NCI-H524 treated with DMSO at 0.1 percent for 48 hours (cell line): Measurements from ENCODE around the gene C15orf62.

Experiments used
- DNase-seq: peaks from one replicate; lab custom pipeline; 2025; lab: John Stamatoyannopoulos, UW

The C15orf62 gene, protein sequence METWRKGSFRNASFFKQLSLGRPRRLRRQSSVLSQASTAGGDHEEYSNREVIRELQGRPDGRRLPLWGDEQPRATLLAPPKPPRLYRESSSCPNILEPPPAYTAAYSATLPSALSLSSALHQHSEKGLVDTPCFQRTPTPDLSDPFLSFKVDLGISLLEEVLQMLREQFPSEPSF

DNA sequence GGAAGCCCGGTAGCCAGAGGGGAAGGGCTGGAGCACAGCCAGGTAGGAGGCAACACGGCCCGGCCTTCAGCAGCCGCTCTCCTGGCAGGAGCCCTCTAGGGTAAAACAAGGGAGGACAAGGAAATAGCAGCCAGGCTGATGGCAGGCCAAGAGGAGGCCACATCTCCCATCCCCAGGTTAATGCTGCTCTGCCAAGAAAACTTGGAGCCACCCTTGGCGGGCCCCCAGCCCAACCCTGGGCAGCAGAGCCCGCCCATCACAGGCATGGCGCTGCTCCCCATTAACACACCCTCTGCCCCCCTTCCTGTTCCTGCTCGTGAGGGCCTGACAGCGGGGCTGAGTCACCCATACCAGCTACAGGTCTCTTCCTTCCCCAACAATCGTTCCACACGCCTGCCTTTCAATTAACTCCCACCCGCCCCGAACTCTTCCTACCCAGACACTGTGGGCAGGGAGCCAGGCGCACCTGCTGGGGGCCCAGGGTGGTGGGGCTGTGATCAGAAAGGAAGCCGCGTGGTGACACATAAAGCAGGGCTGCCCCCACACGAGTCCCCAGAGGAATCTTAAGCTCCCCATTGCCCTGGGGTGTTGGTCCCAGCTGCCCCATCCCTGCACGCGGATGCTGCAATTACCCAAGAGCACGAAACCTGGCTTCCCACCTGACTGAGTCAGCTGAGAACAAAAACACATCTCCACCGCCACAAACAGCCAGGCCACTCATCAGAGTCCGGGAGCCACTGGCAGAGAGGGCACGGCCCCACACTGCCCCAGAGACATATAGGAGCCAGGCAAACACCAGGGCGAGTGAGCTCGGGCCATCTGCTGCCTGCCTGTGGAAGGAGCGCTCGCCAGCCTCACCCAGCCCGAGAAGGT is at the start of gene C15orf62:
Gene C15orf62, plus strand, starts transcription at position 707 of the 873 bp plus-strand sequence. CDS start 516 bp downstream, outside the sequence.
- peak; percentile 35 for DNase-seq

DNA sequence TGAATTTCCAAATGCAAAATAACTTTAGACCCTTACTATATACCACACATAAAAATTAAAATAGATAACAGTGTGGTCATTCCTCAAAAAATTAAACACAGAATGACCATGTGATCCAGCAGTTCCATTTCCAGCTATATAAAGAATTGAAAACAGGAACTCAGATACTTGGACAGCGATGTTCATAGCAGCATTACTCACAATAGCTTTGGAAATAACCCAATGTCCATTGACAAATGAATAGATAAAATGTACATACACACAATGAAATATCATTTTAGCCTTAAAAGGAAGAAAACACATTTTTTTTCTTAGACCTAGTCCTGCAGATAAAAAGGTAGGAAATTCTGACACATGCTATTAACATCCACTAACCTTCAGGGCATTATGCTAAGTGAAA is 48.1 kb upstream of the C15orf62 start:
- DNase-seq, result no peak

DNA sequence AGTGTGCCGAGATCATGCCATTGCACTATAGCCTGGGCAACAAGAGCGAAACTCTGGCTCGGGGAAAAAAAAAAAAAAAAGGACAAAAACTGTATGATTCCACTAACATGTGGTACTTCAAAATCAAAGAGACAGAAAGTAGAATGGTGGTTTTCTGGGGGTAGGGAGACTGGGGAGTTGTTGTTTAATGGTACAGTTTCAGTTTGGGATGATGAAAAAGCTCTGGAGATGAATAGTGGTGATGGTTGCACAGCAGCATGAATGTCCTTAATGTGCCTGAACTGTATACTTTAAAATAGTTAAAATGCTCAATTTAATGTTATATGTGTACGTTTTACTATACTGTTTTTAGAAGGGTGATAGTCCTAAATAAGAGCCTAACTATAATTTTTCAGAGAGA is 47.4 kb upstream of the C15orf62 start:
- DNase-seq, result no peak

DNA sequence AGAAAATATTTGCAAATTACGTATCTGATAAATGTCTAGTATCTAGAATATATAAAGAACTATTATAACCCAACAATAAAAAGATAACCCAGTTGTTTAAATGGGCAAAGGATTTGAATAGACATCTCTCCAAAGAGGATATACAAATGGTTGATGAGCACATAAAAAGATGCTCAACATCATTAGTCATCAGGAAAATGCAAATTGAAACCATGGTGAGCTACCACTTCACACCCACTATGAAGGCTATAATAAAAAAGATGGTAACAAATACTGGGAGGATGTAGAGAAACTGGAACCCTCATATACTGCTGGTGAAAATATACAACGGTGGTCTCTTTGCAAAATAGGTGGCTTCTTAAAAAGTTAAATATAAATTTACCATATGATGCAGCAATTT is 46.8 kb upstream of the C15orf62 start:
- DNase-seq, result no peak

DNA sequence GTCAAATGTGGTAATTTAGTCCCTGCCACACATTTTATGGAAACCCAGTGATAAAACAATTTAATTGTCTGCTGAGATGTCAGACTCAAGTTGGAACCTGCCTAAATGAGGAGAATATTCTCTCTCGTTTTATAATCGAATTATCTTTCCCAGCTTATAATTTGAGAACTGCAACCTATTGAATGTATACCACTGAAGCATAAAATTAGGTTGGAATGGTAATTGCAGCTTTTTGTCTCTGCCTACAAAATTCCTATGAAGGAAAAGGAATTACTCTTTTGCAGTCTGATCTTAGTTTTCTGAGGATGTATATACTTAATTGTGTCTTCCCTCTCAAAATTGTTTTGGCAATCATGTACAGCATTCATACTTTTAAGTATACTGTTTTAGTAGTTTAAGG is 45.9 kb upstream of the C15orf62 start:
- no peak for DNase-seq

DNA sequence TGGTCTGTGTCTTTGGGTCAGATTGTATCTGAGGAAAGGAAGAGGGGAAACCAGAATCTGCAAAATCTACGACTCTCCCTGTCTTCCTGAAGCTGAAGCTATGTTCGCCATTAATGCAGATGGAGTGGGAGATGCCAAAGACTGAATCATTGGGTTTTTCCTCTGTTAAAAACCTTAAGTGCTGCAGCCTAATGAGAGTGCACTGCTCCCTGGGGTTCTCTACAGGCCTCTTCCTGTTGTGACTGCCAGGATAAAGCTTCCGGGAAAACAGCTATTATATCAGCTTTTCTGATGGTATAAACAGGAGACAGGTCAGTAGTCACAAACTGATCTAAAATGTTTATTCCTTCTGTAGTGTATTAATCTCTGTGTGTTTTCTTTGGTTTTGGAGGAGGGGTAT is 38.7 kb upstream of the C15orf62 start:
- no peak for DNase-seq

DNA sequence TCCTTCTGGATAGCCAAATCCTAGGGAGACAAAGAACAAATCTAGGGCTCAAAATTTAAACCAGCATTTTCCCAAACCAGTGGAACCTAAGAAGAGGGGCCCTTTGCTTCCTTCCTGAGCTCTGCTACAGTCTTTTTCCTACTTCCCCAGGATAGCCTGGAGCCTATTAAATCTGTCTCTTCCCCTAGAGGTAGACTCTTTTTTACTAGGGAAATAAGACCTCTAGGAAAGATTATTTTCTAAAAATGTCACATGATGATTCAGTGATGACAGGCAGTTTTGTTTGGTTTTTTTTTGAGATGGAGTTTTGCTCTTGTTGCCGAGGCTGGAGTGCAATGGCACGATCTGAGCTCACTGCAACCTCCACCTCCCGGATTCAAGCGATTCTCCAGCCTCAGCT is 33.2 kb upstream of the C15orf62 start:
- DNase-seq, result no peak

DNA sequence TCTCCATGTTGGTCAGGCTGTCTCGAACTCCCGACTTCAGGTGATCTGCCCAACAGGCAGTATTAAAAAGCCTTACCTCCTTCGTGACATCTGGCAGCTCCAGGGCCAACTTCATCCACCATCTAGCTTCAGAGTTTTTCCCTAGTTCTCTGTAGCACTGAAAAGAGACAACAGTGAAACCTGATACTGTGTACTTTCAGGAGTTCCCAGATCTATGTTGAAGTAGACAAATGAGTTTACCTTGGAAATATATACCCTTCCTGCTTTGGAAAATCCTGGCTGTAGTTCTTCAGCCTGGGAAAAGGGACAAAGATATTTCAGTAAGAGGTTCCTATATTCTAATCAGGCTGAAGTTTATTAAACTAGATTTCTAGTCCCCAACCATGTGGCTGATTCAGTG is 32.7 kb upstream of the C15orf62 start:
- no peak for DNase-seq

DNA sequence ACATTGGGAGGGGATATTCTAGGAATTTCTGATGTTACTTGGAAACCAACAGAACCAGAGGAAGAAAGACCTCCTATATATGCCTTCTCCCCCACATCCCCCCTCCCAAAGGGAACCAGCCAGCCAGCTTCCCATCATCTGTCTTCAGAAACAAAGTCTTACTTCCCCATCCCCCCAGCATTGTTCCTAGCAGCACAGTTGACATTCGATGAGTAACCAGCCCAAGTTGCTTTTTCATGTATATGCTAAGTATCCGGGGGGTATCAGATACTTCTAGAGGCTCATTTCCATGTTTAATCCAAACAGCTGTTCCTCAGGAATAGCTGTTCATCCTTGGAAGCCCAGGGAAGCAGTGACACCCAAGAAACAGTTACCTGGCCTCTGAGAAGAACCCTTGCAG is 30.7 kb upstream of the C15orf62 start:
- DNase-seq, result no peak

DNA sequence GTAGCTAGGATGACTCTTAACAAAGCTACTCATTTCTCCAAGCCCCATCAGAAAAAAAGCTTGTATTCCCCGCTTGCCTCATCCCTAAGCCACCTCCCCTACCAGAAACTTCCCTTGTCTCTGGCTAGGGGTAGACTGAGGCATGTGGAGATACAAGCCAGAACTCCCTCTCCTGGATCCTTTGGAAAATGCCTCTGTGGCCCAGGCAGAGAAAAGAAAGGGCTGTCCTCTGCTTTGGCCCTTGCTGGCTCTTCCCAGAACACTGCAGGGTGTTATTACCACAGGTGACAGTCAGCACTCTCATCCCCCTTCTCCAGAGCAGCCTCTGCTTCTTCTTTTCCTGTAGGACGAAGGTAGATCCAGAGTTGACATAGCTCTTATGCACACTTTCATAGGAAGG is 29.9 kb upstream of the C15orf62 start:
- DNase-seq, result no peak

DNA sequence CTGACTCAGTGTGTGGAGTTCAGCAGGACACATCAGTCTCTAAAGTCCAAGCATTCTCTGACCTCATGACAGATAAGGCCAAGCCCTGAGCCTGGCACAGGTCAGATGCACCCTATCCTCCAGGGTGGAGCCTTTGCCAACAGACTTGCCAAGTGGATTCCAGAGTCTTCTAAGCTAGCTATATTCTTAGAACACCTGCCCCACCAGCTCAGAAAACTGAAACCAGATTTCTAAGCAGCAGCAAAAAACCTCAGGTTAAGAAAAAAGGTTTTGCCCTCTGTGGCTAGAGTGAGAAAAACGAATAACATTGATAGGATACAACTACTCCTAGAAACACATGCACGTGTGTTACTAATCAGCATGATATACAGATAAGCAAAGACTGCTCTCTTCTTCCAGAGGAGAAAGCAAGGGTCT is 26.3 kb upstream of the C15orf62 start:
- no peak for DNase-seq

DNA sequence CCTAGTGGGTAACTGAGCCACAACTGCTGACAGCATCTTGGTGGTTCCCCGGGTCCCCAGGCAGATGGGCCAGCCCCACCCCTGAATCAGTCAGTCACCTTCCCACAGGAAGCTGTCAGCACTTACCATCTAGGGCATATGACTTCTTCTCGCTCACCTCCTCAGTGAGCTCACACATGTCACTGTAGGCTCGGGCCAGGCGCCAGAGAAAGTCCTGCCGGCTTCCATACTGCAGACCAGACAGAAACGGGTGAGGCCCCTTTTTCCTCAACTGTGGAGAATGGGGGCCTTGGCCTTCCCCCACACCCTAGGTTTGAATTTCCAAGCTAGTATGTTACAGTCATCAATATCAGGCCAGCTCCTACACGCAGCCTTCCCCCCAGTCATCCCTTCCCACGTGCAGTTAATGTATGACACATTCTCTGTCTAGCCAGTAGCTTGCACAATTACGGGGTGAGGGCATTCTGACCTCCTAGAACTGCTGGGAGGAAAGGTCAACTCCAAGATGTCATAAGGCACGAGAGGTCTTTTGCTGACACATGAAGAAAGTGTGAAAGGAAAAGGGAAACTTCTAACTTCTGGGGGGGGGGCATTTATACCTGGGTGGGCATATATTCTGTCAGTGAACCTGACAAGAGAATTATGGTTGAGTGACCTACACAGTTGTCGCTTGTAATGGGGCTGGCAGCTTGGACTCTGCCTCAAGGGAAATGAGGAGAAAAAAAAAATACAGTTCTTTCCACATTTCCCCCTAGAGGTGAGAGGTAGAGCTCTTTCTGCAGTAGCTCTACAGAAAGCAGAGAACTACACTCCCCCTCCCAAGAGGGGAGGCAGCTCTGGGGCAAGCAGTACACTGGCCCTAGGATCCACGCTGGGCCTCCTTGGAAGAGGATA is 25.6 kb upstream of the C15orf62 start:
- no peak for DNase-seq

DNA sequence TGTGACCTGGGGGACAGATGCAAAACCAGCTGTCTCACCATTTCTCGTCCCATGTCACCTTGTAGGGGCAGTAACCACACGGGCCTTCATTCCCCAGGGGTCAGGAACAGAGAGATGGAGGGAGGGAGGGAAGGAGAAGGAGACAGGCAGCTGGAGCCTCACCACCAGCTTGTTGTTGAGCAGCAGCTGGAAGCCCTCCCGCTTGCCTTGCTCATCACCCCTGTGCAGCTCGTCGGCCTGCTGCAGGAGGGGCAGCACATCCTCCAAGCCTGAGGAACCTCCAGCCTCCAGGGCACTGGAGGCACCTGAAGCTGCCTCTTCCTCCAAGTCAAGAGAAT is 25.0 kb upstream of the C15orf62 start:
- DNase-seq, result no peak

DNA sequence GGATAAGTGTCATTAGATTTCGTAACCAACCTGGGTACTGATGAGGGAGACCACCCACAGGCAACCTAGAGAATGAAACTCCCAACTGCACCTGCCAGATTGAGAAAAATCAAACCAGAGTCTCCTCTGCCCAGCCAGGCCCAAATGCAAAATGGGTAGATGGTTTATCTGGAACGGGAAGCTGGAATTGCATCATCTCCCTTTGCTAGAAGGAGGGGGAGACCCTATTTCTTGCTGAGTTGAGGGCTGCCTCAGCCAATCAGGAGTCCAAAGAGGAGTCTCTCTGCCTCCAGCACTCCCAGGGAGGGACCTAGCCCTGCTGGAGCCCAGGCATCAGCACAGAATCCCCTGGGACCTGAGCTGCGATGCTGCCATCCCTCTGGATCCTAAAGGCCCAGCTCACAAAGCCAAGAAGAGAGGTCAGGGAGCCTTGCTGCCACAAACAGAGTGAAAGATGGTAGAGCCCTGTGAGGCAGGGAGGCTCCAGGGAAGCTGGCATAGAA is 22.8 kb upstream of the C15orf62 start:
- DNase-seq, result no peak

DNA sequence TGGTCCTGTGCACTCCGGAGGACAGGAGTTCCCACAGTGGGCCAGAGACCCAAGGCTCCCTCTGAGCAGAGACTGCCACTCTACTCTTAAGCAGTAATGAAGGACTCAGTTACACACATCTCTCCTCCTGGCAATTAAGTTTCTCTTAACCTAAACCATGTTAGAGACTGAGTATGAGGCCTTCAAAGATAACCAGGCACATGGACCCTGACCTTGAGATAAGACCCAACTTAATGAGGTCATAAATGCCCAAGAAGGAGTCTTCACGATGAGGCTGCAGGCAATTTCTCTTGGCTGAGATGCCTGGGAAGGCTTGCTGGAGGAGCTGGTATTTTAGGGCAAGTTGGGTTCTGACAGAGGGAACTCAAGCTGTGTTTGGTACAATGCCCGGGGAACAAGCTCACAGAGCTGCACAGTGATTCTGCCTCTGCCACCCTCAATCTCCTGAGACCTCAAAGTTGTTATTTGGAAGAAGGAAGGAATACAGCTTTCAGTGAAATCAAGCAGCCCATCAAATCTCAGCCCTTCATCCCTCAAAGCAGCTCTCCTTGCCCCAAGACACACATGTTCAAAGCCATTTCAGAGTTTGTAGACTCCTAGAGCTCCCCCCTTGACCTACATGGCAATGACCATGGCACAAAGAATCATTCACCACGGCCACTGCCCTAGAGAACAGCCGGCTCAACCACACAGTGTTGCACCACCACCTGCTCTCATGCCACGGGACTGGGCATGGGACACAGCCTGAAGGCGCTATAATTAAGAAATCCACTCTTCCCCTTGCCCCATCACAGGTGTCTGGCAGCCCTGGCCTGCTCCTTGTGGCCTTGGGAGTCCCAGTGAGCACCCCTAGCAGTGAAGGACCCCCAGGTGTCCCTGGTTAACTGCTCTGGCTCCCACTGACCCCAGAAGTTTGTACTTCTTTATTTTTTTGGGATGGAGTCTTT is 21.8 kb upstream of the C15orf62 start:
- DNase-seq, result no peak

DNA sequence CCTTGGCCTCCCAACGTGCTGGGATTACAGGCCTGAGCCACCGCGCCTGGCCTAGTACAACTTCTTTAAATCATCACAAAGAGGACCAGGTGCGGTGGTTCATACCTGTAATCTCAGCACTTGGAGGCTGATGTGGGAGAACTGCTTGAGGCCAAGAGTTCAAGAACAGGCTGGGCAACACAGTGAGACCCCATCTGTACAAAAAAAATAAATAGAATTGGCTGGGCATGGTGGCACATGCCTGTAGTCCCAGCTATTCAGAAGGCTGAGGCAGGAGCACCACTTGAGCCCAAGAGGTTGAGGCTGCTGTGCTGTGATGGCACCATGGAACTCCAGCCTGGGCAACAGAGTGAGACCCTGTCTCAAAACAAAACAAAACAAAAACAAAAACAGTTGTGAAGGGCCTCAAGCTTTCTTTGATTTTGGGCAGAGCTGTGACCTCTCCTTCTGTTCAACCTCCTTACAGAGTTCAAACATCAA is 20.6 kb upstream of the C15orf62 start:
- no peak for DNase-seq

DNA sequence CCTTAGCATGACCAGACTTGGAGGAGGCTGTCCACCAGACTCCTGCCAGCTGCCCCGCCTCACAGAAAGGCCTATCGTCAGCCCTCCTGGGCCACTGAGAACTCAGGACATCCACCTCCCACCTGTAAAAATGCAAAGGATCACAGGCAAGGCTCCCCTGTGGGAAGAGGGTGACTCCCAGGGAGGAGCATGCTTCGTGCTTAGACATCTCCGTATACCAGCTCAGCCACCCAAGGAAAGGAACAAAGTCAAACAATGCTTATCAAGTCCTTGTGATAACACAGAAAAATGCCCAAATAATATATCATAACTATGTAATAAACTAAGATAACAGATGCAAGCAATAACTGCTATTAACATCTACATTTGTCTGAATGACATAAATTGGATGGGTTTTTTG is 18.9 kb upstream of the C15orf62 start:
- DNase-seq, result no peak

DNA sequence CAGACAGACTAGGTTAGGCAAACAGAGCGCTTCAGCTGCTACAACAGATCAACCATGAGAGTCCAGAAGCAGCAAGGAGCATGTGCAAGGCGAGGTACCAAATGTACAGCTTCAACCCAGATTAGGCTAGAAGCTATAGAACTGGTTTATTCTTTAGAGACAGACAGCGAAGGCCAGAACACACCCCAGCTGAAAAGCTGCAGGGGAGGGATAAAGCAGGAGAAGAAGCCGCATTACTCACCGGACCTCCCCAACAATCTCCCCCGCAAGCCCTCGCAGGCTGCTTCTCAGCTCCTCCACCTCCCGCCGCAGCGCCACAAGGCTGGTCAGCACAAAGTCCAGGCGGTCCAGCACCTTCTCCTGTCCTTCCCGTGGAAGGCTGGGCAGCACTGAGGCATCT is 18.0 kb upstream of the C15orf62 start:
- DNase-seq, result no peak

DNA sequence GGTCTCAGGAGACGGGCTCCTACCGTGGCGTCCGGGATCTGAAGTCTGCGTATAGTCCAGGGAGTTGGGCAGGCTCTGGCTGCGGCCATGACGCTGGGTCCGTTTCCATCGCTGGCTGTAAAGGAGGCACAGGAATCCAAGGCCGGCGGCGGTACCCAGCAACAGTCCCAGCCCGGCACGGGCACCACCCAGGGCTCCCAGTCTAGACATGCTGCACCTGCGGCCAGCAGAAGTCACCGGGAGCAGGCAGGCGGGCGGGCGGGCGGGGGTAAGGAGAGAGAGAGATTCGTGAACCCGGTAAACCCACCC is 15.3 kb upstream of the C15orf62 start:
- no peak for DNase-seq

DNA sequence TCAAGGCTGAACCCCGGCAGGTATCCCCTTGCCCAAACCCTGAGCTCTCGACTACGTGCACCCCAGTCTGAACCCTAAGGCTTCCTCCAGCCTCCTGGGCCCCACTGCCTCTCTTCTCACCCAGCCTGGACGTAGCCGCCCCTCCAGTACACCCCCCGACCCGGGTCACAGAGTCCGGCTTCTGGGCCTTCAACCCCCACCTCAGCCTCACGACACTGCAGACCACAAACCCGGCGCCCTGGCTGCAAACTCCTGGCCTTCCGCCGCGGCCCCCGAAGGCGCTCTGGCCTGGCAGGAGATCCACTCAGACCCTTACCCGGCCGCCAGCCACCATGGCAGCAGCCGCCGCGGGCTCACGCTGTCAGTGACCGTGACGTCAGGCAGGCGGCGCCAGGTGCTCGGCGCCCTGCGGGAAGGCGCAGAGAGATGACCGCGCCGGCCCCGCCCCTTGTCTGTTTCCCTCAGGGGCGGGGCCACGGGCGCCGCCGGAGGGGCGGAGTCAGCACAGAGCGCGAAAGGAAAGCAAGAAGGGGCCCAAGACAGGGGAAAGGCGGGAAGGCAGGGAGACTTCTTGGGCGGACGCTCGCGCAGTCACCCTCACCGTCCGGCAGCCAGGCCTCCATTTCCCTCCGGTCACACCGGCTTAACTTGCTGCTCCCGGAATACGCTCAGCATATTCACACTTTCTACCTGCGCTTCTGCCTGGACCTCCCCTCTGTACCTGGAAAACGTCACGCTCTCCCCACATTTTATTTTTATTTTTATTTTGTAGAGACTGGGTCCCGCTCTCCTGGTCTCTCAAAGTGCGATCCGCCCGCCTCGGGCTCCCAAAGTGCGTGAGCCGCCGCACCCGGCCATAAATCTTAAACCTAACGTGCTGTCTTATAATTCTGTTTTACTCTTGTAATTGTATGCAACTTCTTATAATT is 14.6 kb upstream of the C15orf62 start, which contains the start of gene RMDN3:
Gene RMDN3, minus strand, starts transcription at position 372 of the 929 bp plus-strand sequence. CDS start 471 bp downstream, outside the sequence.
- peak; percentile 68 for DNase-seq
